Suprapubic skin (tissue), 3 donors: ENCODE results near the gene MGAT2.

ENCODE experiments used
- POLR2A ChIP-seq, 2 donors: fragments of 450-650 bp; IDR thresholded peaks; one replicate each; pipeline ENCODE4 v1.6.1; 2017; ENCODE audit warnings: antibody characterized with exemption in 2 of 2, mild to moderate bottlenecking in 2 of 2, moderate library complexity in 2 of 2
- TF ChIP-seq, protein P1 (sequence below), 2 donors: fragments of 200-600 bp in 1 of 2; fragments of 450-650 bp in 1 of 2; sonication (generic) in 1 of 2; IDR thresholded peaks; one replicate each; pipeline ENCODE4 v1.5.1; 2016 to 2019; ENCODE audit warnings: antibody characterized with exemption in 2 of 2, mild to moderate bottlenecking in 1 of 2, moderate library complexity in 1 of 2

DNA sequence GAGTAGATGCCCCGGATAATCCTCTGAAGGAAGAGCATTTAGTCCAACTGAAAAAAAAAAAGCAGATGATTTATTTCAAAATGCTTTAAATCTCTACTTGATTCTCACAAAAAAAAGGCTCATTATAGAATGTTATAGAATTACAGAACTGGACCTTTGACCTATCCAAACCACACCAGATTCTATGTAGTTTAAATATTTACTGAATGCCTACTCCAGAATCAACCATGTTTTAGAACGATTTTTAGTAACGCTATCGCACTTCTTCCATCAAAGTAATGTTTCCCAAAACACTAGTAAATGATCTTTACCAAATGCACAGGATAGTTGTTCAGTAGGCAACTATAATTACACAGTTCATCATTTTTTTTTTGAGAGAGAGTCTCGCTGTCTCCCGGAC is 37.0 kb upstream of the MGAT2 start:
- TF ChIP-seq, protein P1, sequence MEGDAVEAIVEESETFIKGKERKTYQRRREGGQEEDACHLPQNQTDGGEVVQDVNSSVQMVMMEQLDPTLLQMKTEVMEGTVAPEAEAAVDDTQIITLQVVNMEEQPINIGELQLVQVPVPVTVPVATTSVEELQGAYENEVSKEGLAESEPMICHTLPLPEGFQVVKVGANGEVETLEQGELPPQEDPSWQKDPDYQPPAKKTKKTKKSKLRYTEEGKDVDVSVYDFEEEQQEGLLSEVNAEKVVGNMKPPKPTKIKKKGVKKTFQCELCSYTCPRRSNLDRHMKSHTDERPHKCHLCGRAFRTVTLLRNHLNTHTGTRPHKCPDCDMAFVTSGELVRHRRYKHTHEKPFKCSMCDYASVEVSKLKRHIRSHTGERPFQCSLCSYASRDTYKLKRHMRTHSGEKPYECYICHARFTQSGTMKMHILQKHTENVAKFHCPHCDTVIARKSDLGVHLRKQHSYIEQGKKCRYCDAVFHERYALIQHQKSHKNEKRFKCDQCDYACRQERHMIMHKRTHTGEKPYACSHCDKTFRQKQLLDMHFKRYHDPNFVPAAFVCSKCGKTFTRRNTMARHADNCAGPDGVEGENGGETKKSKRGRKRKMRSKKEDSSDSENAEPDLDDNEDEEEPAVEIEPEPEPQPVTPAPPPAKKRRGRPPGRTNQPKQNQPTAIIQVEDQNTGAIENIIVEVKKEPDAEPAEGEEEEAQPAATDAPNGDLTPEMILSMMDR (IDR thresholded peaks at IDR 0.05): no peak
- no peak for TF ChIP-seq POLR2A (IDR thresholded peaks at IDR 0.05)
